Measurements from ENCODE around the gene GGCX. TPM values are rescaled to one million over a fixed set of nuclear protein-coding genes. Genes with fewer than 3 reads are reported as not detected.
A peak's percentile ranks its signal among the peaks of the same experiment; 100 is the strongest.

Gene GGCX
- total and polyA plus RNA-seq, 2 of the 13 experiments (the other 11 are each of a cell fraction or from before 2014, with no cell fraction given): 72.5 to 103 TPM

- TF ChIP-seq ZFP90 (CRISPR knock-in tag; IDR thresholded peaks at IDR 0.05; ENCODE audit: borderline replicate concordance) (peak; percentile 92; the same call in 1 of the 2 replicates), ZNF589 (CRISPR knock-in tag; conservative IDR thresholded peaks at IDR 0.05) (peak; percentile 82; the same call in 1 of the 2 replicates), MEIS2 (CRISPR knock-in tag; IDR thresholded peaks at IDR 0.05) (peak; percentile 86; the same call in 1 of the 2 replicates), HBP1 (CRISPR knock-in tag; IDR thresholded peaks at IDR 0.05; ENCODE audit: low read depth) (no peak), HMG20B (CRISPR knock-in tag; conservative IDR thresholded peaks at IDR 0.05) (no peak), BCL3 (CRISPR knock-in tag; IDR thresholded peaks at IDR 0.05) (peak; percentile 99), ZNF563 (CRISPR knock-in tag; IDR thresholded peaks at IDR 0.05) (peak; percentile 98), HNF1A (IDR thresholded peaks at IDR 0.05; ENCODE audit: low read depth) (no peak), HNF1A (CRISPR knock-in tag; IDR thresholded peaks at IDR 0.05; ENCODE audit: borderline replicate concordance) (peak; percentile 65; the same call in 1 of the 2 replicates), ZNF598 (CRISPR knock-in tag; IDR thresholded peaks at IDR 0.05; ENCODE audit: borderline replicate concordance) (no peak), FOXK1 (CRISPR knock-in tag; IDR thresholded peaks at IDR 0.05; ENCODE audit: borderline replicate concordance, low read depth) (peak; percentile 61), CHCHD3 (CRISPR knock-in tag; IDR thresholded peaks at IDR 0.05) (no peak; the same call in 1 of the 2 replicates), RARA (CRISPR knock-in tag; IDR thresholded peaks at IDR 0.05) (peak; percentile 75), U2AF2 (IDR thresholded peaks at IDR 0.05; ENCODE audit: low read depth, low read length) (no peak), ZNF580 (CRISPR knock-in tag; IDR thresholded peaks at IDR 0.05; ENCODE audit: borderline replicate concordance, low read depth) (0 out of 2 replicates have a peak, but pooled peaks have one; percentile 52), ZBTB42 (CRISPR knock-in tag; IDR thresholded peaks at IDR 0.05) (peak; percentile 28; the same call in 1 of the 2 replicates), ZNF30 (CRISPR knock-in tag; IDR thresholded peaks at IDR 0.05) (peak; percentile 75; the same call in 1 of the 2 replicates), ZBTB26 (CRISPR knock-in tag; IDR thresholded peaks at IDR 0.05; ENCODE audit: borderline replicate concordance) (peak; percentile 87; the same call in 1 of the 2 replicates), ZNF776 (CRISPR knock-in tag; IDR thresholded peaks at IDR 0.05) (peak; percentile 95), CREBL2 (CRISPR knock-in tag; IDR thresholded peaks at IDR 0.05; ENCODE audit: borderline replicate concordance) (peak; percentile 93; the same call in 1 of the 2 replicates), MXI1 (IDR thresholded peaks at IDR 0.05; ENCODE audit: borderline replicate concordance, low read depth, low read length) (peak; percentile 78; the same call in 2 of the 3 replicates)
Observed at GRCh38 chr2:85584354-85584856, 23.1 kb upstream of the GGCX start, which contains the start of gene VAMP5 (continued).

Data from HepG2 (cell line).